GM12878 (cell line): ENCODE results near the gene ABCA4. TPM values are rescaled to one million over a fixed set of nuclear protein-coding genes. Genes with fewer than 3 reads are reported as not detected.

ENCODE experiments used
- ATAC-seq: fragments of 200-7000 bp; cut with Tn5 transposase; 3 replicates; pipeline ENCODE4 v1.9.1; 2020; ENCODE audit warnings: mild to moderate bottlenecking, moderate library complexity
- BruUV-seq: library from RNA; stranded (reverse); fragments of 400-500 nt; replicated peaks from 2 replicates; lab custom pipeline; 2021; lab: Mats Ljungman, UMichigan
- CTCF ChIA-PET: fragments of 300-600 bp; sonication (Branson Sonifier 250); formaldehyde crosslinking; extraction: SDS; loops from one replicate; lab custom pipeline; 2021; ENCODE audit warnings: inconsistent platforms; lab: Yijun Ruan, JAX
- POLR2A ChIA-PET: fragments of 350-600 bp; formaldehyde crosslinking; extraction: SDS; loops from one replicate; lab custom pipeline; 2021; ENCODE audit warnings: inconsistent platforms; lab: Charles Lee
- RAD21 ChIA-PET: fragments of 300-600 bp; sonication (Branson Sonifier 250); formaldehyde crosslinking; loops from one replicate; lab custom pipeline; 2023; ENCODE audit warnings: antibody characterized with exemption; ENCODE audit not compliant: unreplicated experiment; lab: Charles Lee
- SMC1A ChIA-PET: fragments of 300-600 bp; sonication (Branson Sonifier 250); formaldehyde crosslinking; loops from one replicate; lab custom pipeline; 2023; ENCODE audit not compliant: unreplicated experiment, uncharacterized antibody; lab: Charles Lee
- DNase-seq: peaks from one replicate; pipeline ENCODE4 v3.0.0-alpha.2; 2011; ENCODE audit warnings: low read depth, low spot score
- FAIRE-seq: peaks from 3 replicates; lab custom pipeline; 2011; peaks lifted over from hg19 to GRCh38; lab: Jason Lieb, UNC
- H2AFZ ChIP-seq: 2 replicates; pipeline ENCODE4 v1.6.0; 2011; ENCODE audit warnings: low read depth, low read length, control low read depth; ENCODE audit not compliant: control insufficient read depth
- H3K27ac ChIP-seq: 2 replicates; pipeline ENCODE4 v1.5.1; 2011; ENCODE audit warnings: control low read depth; ENCODE audit not compliant: control insufficient read depth, insufficient read depth
- H3K27me3 ChIP-seq, 2 experiments: replicated peaks in 1 of 2; 2 replicates each; pipeline versions ENCODE4 v1.6.0 to v1.6.1; 2011; ENCODE audit warnings: low read length in 1 of 2; ENCODE audit not compliant: control insufficient read depth in 2 of 2, insufficient read depth in 2 of 2
- H3K36me3 ChIP-seq, 2 experiments: 2 replicates each; pipeline ENCODE4 v1.5.1; 2011; ENCODE audit warnings: low read length in 1 of 2; ENCODE audit not compliant: control insufficient read depth in 2 of 2, insufficient read depth in 2 of 2
- H3K4me1 ChIP-seq: 2 replicates; pipeline ENCODE4 v1.6.1; 2011; ENCODE audit warnings: mild to moderate bottlenecking, low read length, moderate library complexity, mixed read lengths; ENCODE audit not compliant: control insufficient read depth, insufficient read depth
- H3K4me2 ChIP-seq: 2 replicates; pipeline ENCODE4 v1.6.0; 2011; ENCODE audit warnings: control low read depth; ENCODE audit not compliant: control insufficient read depth, insufficient read depth
- H3K4me3 ChIP-seq: fragments of 200-600 bp; sonication (generic); 2 replicates; pipeline ENCODE4 v1.5.1; 2016
- H3K79me2 ChIP-seq: 2 replicates; pipeline ENCODE4 v1.6.0; 2011; ENCODE audit warnings: low read length; ENCODE audit not compliant: control insufficient read depth, insufficient read depth
- H3K9ac ChIP-seq: 2 replicates; pipeline ENCODE4 v1.8.0; 2011; ENCODE audit warnings: low read length, control low read depth, mixed read lengths; ENCODE audit not compliant: control insufficient read depth, insufficient read depth
- H3K9me3 ChIP-seq: replicated peaks from 3 replicates; pipeline ENCODE4 v1.5.1; 2011; ENCODE audit warnings: mild to moderate bottlenecking, low read length; ENCODE audit not compliant: control insufficient read depth, insufficient read depth
- H4K20me1 ChIP-seq: 2 replicates; pipeline ENCODE4 v1.6.0; 2011; ENCODE audit not compliant: control insufficient read depth, insufficient read depth
- ATF3 ChIP-seq: IDR thresholded peaks from 2 replicates; pipeline ENCODE4 v1.6.1; 2011; ENCODE audit warnings: low read depth, mild to moderate bottlenecking, low read length, moderate library complexity, borderline replicate concordance; ENCODE audit errors: extremely low read depth
- CHD2 ChIP-seq: IDR thresholded peaks from 2 replicates; pipeline ENCODE4 v1.6.1; 2011; ENCODE audit warnings: low read depth, low read length, improper control_type of control experiment, borderline replicate concordance
- EGR1 ChIP-seq, 2 experiments: IDR thresholded peaks; 1 replicate in 1 of 2; 2 replicates in 1 of 2; pipeline ENCODE4 v1.6.1; 2011 to 2012; ENCODE audit warnings: low read depth in 2 of 2, low read length in 2 of 2, borderline replicate concordance in 1 of 2, mild to moderate bottlenecking in 1 of 2, moderate library complexity in 1 of 2
- NBN ChIP-seq: fragments of 450-650 bp; IDR thresholded peaks from 2 replicates; pipeline ENCODE4 v1.6.1; 2016
- NFYA ChIP-seq: IDR thresholded peaks from 2 replicates; pipeline ENCODE4 v1.6.1; 2011; ENCODE audit warnings: low read depth, mild to moderate bottlenecking, low read length, improper control_type of control experiment, borderline replicate concordance
- PRDM15 ChIP-seq: fragments of 450-650 bp; formaldehyde crosslinking; IDR thresholded peaks from 2 replicates; pipeline ENCODE4 v1.4.0; 2020; ENCODE audit warnings: mild to moderate bottlenecking, moderate library complexity
- STAT1 ChIP-seq: fragments of 450-650 bp; conservative IDR thresholded peaks from 2 replicates; pipeline ENCODE4 v1.6.1; 2014; ENCODE audit warnings: antibody characterized with exemption, mild to moderate bottlenecking
- USF1 ChIP-seq: IDR thresholded peaks from 2 replicates; pipeline ENCODE4 v1.6.1; 2011; ENCODE audit warnings: borderline replicate concordance, low read depth, mild to moderate bottlenecking, moderate library complexity, mixed read lengths, low read length; ENCODE audit not compliant: insufficient read depth; ENCODE audit errors: extremely low read length
- WGBS: methylation state at CpG from one replicate; pipeline ENCODE4 v1.1.6; 2016; ENCODE audit warnings: low lambda C conversion rate; ENCODE audit not compliant: insufficient replicate concordance, insufficient coverage; ENCODE audit errors: missing lambda C conversion rate; 5-methylcytosine and 5-hydroxymethylcytosine counted together
- in situ Hi-C: fragments of 300-500 bp; cut with MboI; formaldehyde crosslinking; loops from 9 replicates; pipeline ENCODE4 v1.14.3; 2018; ENCODE audit warnings: mixed read lengths
- intact Hi-C: fragments of 100-400 bp; cut with micrococcal nuclease; formaldehyde crosslinking; loops from one replicate; pipeline ENCODE4 v1.14.2; 2022; ENCODE audit not compliant: unreplicated experiment
- polyA plus RNA-seq, 11 experiments: library from polyadenylated mRNA; depleted of rRNA in 4 of 11; unstranded in 6 of 11; stranded (reverse) in 5 of 11; fragments of >200 nt; fragmentation: Nextera tagmentation in 4 of 11; fragmentation: Illumina TruSeq in 1 of 11; extraction: Ambion mirVana in 4 of 11; extraction: Trizol in 1 of 11; gene quantifications; 1 replicate in 1 of 11; 2 replicates in 10 of 11; pipeline versions ENCODE4 v1.2.1 to v1.2.3, GENCODE V29; 2011 to 2016; ENCODE audit warnings: inconsistent platforms in 2 of 11, missing spikeins in 2 of 11, low read depth in 1 of 11
- total RNA-seq, 4 experiments: library from RNA; depleted of rRNA in 3 of 4; stranded (reverse); fragments of >200 nt in 3 of 4; fragmentation: Illumina TruSeq in 1 of 4; extraction: Trizol in 1 of 4; gene quantifications; 2 replicates each; pipeline versions ENCODE4 v1.2.1 to v1.2.3, GENCODE V29; 2013 to 2021
- TF ChIP-seq, protein P1 (sequence below): IDR thresholded peaks from 2 replicates; pipeline ENCODE4 v1.6.1; 2011; ENCODE audit warnings: mild to moderate bottlenecking, low read depth, low read length, moderate library complexity; ENCODE audit not compliant: insufficient replicate concordance
- TF ChIP-seq, protein P2 (sequence below): fragments of 450-650 bp; formaldehyde crosslinking; IDR thresholded peaks from 2 replicates; pipeline ENCODE4 v1.5.0; 2022; ENCODE audit warnings: mild to moderate bottlenecking, missing genetic modification characterization

The ABCA4 gene
- total and polyA plus RNA-seq, 10 of the 15 experiments (the other 5 are each of a cell fraction or from before 2014, with no cell fraction given) = 0.03 to 0.28 (median 0.11) TPM; not detected in 3

GRCh38 chr1:94055459-94056122 is 65.4 kb downstream of the ABCA4 start:
- DNase-seq = no peak
- 42% methylated on average over 5 of the region's 5 CpGs for WGBS
- ChIA-PET POLR2A (no interaction called here), SMC1A (no interaction called here), RAD21 (no interaction called here), CTCF (interaction anchor here (1.1 to 1.3 kb wide), 2 partner anchors 205 to 280 kb away, joined by 4 to 8 read pairs; no protein-coding TSS in a partner anchor)
- Histone ChIP-seq H3K36me3 (no peaks in the 10 kb centered on the region), H4K20me1 (no peaks in the 10 kb centered on the region), H3K4me2 (no peak overlapping the region), H3K27me3 (no peaks in the 10 kb centered on the region), H2AFZ (no peak overlapping the region), H3K4me1 (no peaks in the 10 kb centered on the region), H3K27ac (no peak overlapping the region), H3K4me3 (no peak overlapping the region), H3K79me2 (no peaks in the 10 kb centered on the region), H3K9ac (no peak overlapping the region), H3K9me3 (no peaks in the 10 kb centered on the region)
- no TSS peak for BruUV-seq
- in situ Hi-C loops (no loop called here), intact Hi-C loops (no loop called here)
- FAIRE-seq = no peak
- ATAC-seq = no peak
- TF ChIP-seq EGR1 (IDR thresholded peaks at IDR 0.05; ENCODE audit: borderline replicate concordance in 1 of 2, low read depth in 2 of 2, low read length in 2 of 2) (no peak), STAT1 (no peak), PRDM15 (CRISPR knock-in tag) (no peak), NBN (no peak), USF1 (no peak), CHD2 (no peak), ATF3 (no peak), NFYA (no peak)
- TF ChIP-seq, protein P1, sequence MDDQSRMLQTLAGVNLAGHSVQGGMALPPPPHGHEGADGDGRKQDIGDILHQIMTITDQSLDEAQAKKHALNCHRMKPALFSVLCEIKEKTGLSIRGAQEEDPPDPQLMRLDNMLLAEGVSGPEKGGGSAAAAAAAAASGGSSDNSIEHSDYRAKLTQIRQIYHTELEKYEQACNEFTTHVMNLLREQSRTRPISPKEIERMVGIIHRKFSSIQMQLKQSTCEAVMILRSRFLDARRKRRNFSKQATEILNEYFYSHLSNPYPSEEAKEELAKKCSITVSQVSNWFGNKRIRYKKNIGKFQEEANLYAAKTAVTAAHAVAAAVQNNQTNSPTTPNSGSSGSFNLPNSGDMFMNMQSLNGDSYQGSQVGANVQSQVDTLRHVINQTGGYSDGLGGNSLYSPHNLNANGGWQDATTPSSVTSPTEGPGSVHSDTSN = no peak
- TF ChIP-seq, protein P2, sequence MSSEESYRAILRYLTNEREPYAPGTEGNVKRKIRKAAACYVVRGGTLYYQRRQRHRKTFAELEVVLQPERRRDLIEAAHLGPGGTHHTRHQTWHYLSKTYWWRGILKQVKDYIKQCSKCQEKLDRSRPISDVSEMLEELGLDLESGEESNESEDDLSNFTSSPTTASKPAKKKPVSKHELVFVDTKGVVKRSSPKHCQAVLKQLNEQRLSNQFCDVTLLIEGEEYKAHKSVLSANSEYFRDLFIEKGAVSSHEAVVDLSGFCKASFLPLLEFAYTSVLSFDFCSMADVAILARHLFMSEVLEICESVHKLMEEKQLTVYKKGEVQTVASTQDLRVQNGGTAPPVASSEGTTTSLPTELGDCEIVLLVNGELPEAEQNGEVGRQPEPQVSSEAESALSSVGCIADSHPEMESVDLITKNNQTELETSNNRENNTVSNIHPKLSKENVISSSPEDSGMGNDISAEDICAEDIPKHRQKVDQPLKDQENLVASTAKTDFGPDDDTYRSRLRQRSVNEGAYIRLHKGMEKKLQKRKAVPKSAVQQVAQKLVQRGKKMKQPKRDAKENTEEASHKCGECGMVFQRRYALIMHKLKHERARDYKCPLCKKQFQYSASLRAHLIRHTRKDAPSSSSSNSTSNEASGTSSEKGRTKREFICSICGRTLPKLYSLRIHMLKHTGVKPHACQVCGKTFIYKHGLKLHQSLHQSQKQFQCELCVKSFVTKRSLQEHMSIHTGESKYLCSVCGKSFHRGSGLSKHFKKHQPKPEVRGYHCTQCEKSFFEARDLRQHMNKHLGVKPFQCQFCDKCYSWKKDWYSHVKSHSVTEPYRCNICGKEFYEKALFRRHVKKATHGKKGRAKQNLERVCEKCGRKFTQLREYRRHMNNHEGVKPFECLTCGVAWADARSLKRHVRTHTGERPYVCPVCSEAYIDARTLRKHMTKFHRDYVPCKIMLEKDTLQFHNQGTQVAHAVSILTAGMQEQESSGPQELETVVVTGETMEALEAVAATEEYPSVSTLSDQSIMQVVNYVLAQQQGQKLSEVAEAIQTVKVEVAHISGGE (CRISPR knock-in tag) = no peak
